Measurements from ENCODE around the gene SCTR.
A peak's percentile ranks its signal among the peaks of the same experiment; 100 is the strongest.

SCTR gene

DNA sequence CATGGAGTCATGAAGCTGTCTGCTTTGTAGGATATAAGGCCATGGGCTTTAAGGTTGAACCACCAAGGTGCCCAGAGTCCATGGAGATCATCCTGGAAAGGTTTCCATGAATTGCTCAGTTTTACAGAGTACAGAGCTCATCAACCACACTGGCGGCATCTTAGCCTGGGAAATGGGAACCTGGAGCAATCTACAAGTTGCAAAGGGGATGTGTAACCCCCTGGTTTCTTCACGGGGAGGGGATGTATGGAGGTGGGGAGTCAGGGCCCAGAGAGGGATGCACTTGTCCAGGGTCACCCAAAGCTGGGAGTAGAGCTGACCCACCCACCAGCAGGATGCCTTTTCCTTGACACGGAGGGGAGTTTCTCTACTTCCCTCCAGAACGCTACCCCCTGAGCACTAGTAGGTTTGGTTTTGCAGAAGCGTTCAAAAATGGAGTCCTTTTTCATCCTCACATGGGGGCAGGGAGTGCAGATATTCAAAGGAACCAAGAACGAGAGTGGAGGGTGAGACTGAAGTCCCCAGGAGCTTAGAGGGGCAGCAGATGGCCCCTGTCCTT lies 85.5 kb downstream of the SCTR start:
- Histone ChIP-seq H3K36me3 (ENCODE audit: control insufficient read depth in 1 of 2, insufficient read depth in 2 of 2, low read length in 2 of 2) (peaks cover 11 to 31% of the 10 kb centered on the region in 2 donors), H3K4me1 (ENCODE audit: control insufficient read depth in 1 of 2, insufficient read depth in 2 of 2, low read length in 2 of 2) (peaks cover 38 to 42% of the 10 kb centered on the region in 2 donors), H3K9ac (ENCODE audit: low read depth in 1 of 2, low read length in 2 of 2) (no peak overlapping the region), H3K9me3 (ENCODE audit: control insufficient read depth in 1 of 2, low read length in 2 of 2) (no peaks in the 10 kb centered on the region), H3K27me3 (ENCODE audit: control insufficient read depth in 1 of 2, insufficient read depth in 2 of 2, low read length in 2 of 2) (no peaks in the 10 kb centered on the region), H3K4me3 (ENCODE audit: low read depth in 1 of 2, low read length in 2 of 2) (no peak overlapping the region), H3K27ac (ENCODE audit: low read depth, low read length) (no peak overlapping the region)

GRCh38 chr2:119438128-119438656 lies 86.1 kb downstream of the SCTR start:
- no peak overlapping the region for H3K27ac ChIP-seq (ENCODE audit: low read depth, low read length)
- H3K27me3 ChIP-seq (ENCODE audit: control insufficient read depth in 1 of 2, insufficient read depth in 2 of 2, low read length in 2 of 2), result no peaks in the 10 kb centered on the region
- H3K4me1 ChIP-seq (ENCODE audit: control insufficient read depth in 1 of 2, insufficient read depth in 2 of 2, low read length in 2 of 2), result peaks cover 41 to 47% of the 10 kb centered on the region in 2 donors
- no peaks in the 10 kb centered on the region for H3K9me3 ChIP-seq (ENCODE audit: control insufficient read depth in 1 of 2, low read length in 2 of 2)
- no peak overlapping the region for H3K4me3 ChIP-seq (ENCODE audit: low read depth in 1 of 2, low read length in 2 of 2)
- peaks cover 11 to 31% of the 10 kb centered on the region in 2 donors for H3K36me3 ChIP-seq (ENCODE audit: control insufficient read depth in 1 of 2, insufficient read depth in 2 of 2, low read length in 2 of 2)
- no peak overlapping the region for H3K9ac ChIP-seq (ENCODE audit: low read depth in 1 of 2, low read length in 2 of 2)

DNA sequence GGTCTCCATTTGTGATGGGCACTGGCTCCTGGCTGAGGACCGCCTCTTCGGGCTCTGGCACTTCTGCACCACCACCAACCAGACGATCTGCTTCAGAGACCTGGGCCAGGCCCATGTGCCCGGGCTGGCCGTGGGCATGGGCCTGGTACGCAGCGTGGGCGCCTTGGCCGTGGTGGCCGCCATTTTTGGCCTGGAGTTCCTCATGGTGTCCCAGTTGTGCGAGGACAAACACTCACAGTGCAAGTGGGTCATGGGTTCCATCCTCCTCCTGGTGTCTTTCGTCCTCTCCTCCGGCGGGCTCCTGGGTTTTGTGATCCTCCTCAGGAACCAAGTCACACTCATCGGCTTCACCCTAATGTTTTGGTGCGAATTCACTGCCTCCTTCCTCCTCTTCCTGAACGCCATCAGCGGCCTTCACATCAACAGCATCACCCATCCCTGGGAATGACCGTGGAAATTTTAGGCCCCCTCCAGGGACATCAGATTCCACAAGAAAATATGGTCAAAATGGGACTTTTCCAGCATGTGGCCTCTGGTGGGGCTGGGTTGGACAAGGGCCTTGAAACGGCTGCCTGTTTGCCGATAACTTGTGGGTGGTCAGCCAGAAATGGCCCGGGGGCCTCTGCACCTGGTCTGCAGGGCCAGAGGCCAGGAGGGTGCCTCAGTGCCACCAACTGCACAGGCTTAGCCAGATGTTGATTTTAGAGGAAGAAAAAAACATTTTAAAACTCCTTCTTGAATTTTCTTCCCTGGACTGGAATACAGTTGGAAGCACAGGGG lies 87.1 kb downstream of the SCTR start:
- H3K27me3 ChIP-seq (ENCODE audit: control insufficient read depth in 1 of 2, insufficient read depth in 2 of 2, low read length in 2 of 2), result no peaks in the 10 kb centered on the region
- no peaks in the 10 kb centered on the region for H3K9me3 ChIP-seq (ENCODE audit: control insufficient read depth in 1 of 2, low read length in 2 of 2)
- H3K36me3 ChIP-seq (ENCODE audit: control insufficient read depth in 1 of 2, insufficient read depth in 2 of 2, low read length in 2 of 2), result peaks cover 11 to 31% of the 10 kb centered on the region in 2 donors
- no peak overlapping the region for H3K4me3 ChIP-seq (ENCODE audit: low read depth in 1 of 2, low read length in 2 of 2)
- H3K9ac ChIP-seq (ENCODE audit: low read depth in 1 of 2, low read length in 2 of 2), result no peak overlapping the region
- H3K4me1 ChIP-seq (ENCODE audit: control insufficient read depth in 1 of 2, insufficient read depth in 2 of 2, low read length in 2 of 2), result peaks cover 42 to 54% of the 10 kb centered on the region in 2 donors
- peak overlapping the region; percentile 13 for H3K27ac ChIP-seq (ENCODE audit: low read depth, low read length)

DNA sequence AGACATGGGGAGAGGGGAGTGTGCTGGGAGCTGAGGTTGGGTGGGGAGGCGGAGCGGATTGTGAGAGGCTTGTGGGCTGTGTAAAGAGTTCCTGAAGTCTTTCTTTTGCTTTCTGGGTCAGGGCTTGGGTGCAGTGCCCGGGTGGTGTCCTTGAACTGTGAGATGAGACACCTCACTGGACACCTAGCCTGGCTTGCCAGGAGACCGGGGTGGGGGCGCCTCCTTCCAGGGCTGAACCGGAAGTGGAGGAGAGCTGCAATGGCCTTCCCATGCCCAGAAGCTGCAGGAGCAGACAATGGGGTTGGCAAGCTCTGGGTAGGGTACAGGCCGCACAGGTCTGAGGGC lies 88.4 kb downstream of the SCTR start:
- no peaks in the 10 kb centered on the region for H3K9me3 ChIP-seq (ENCODE audit: control insufficient read depth in 1 of 2, low read length in 2 of 2)
- H3K4me1 ChIP-seq (ENCODE audit: control insufficient read depth in 1 of 2, insufficient read depth in 2 of 2, low read length in 2 of 2), result peaks cover 46 to 57% of the 10 kb centered on the region in 2 donors
- H3K27me3 ChIP-seq (ENCODE audit: control insufficient read depth in 1 of 2, insufficient read depth in 2 of 2, low read length in 2 of 2), result no peaks in the 10 kb centered on the region
- H3K4me3 ChIP-seq (ENCODE audit: low read depth in 1 of 2, low read length in 2 of 2), result no peak overlapping the region
- H3K9ac ChIP-seq (ENCODE audit: low read depth in 1 of 2, low read length in 2 of 2), result peak overlapping the region in 1 of 2 donors; percentile 44
- no peak overlapping the region for H3K27ac ChIP-seq (ENCODE audit: low read depth, low read length)
- peaks cover 11 to 31% of the 10 kb centered on the region in 2 donors for H3K36me3 ChIP-seq (ENCODE audit: control insufficient read depth in 1 of 2, insufficient read depth in 2 of 2, low read length in 2 of 2)

GRCh38 chr2:119435081-119435952 lies 89.0 kb downstream of the SCTR start:
- H3K9ac ChIP-seq (ENCODE audit: low read depth in 1 of 2, low read length in 2 of 2), result peak overlapping the region; percentile 58 to 71
- peak overlapping the region; percentile 82 to 90 for H3K4me3 ChIP-seq (ENCODE audit: low read depth in 1 of 2, low read length in 2 of 2)
- H3K27me3 ChIP-seq (ENCODE audit: control insufficient read depth in 1 of 2, insufficient read depth in 2 of 2, low read length in 2 of 2), result no peaks in the 10 kb centered on the region
- H3K36me3 ChIP-seq (ENCODE audit: control insufficient read depth in 1 of 2, insufficient read depth in 2 of 2, low read length in 2 of 2), result peaks cover 11 to 29% of the 10 kb centered on the region in 2 donors
- H3K9me3 ChIP-seq (ENCODE audit: control insufficient read depth in 1 of 2, low read length in 2 of 2), result no peaks in the 10 kb centered on the region
- peaks cover 52 to 55% of the 10 kb centered on the region in 2 donors for H3K4me1 ChIP-seq (ENCODE audit: control insufficient read depth in 1 of 2, insufficient read depth in 2 of 2, low read length in 2 of 2)
- peak overlapping the region; percentile 61 for H3K27ac ChIP-seq (ENCODE audit: low read depth, low read length)

GRCh38 chr2:119434664-119435063 lies 89.6 kb downstream of the SCTR start:
- no peaks in the 10 kb centered on the region for H3K9me3 ChIP-seq (ENCODE audit: control insufficient read depth in 1 of 2, low read length in 2 of 2)
- peak overlapping the region; percentile 61 for H3K27ac ChIP-seq (ENCODE audit: low read depth, low read length)
- peaks cover 55 to 57% of the 10 kb centered on the region in 2 donors for H3K4me1 ChIP-seq (ENCODE audit: control insufficient read depth in 1 of 2, insufficient read depth in 2 of 2, low read length in 2 of 2)
- H3K36me3 ChIP-seq (ENCODE audit: control insufficient read depth in 1 of 2, insufficient read depth in 2 of 2, low read length in 2 of 2), result peaks cover 11 to 24% of the 10 kb centered on the region in 2 donors
- peak overlapping the region; percentile 82 to 90 for H3K4me3 ChIP-seq (ENCODE audit: low read depth in 1 of 2, low read length in 2 of 2)
- no peaks in the 10 kb centered on the region for H3K27me3 ChIP-seq (ENCODE audit: control insufficient read depth in 1 of 2, insufficient read depth in 2 of 2, low read length in 2 of 2)
- peak overlapping the region; percentile 58 to 71 for H3K9ac ChIP-seq (ENCODE audit: low read depth in 1 of 2, low read length in 2 of 2)

GRCh38 chr2:119433636-119434327 lies 90.5 kb downstream of the SCTR start:
- peaks cover 11 to 20% of the 10 kb centered on the region in 2 donors for H3K36me3 ChIP-seq (ENCODE audit: control insufficient read depth in 1 of 2, insufficient read depth in 2 of 2, low read length in 2 of 2)
- H3K4me3 ChIP-seq (ENCODE audit: low read depth in 1 of 2, low read length in 2 of 2), result peak overlapping the region; percentile 82 to 90
- no peaks in the 10 kb centered on the region for H3K9me3 ChIP-seq (ENCODE audit: control insufficient read depth in 1 of 2, low read length in 2 of 2)
- H3K9ac ChIP-seq (ENCODE audit: low read depth in 1 of 2, low read length in 2 of 2), result peak overlapping the region; percentile 89 to 93
- peaks cover 64 to 66% of the 10 kb centered on the region in 2 donors for H3K4me1 ChIP-seq (ENCODE audit: control insufficient read depth in 1 of 2, insufficient read depth in 2 of 2, low read length in 2 of 2)
- H3K27me3 ChIP-seq (ENCODE audit: control insufficient read depth in 1 of 2, insufficient read depth in 2 of 2, low read length in 2 of 2), result no peaks in the 10 kb centered on the region
- H3K27ac ChIP-seq (ENCODE audit: low read depth, low read length), result peak overlapping the region; percentile 80

DNA sequence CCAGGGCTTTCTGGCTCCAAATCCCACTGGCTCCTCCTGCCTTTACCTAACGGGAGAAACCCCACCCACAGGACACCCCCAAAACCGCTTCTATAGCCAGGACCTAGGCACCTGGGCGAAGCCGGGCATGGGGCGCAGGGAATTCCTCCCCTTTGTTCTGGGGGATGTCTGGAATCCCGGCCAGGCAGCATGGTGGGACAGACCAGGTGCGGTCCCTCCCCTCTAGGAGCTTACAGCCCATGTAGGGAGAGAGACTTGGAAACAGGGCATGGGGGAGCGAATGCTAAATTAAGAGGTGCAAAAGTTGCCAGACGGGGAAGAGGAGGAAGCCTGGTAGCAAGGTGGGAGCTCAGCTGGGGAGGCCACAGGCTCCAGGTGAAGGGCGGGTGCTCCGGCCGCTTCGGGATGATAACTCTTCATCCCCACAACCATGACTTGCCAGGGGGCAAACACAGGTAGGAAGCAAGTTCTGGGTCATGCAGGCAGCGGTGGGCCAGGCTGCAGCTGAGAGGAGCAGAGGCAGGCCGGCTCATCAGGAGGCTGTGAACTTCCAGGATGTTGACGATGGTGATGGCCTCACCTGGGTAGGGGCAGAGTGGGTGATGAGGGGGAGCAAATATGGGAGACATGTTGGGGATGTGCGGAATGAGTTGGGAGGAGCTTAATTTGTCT lies 91.3 kb downstream of the SCTR start:
- H3K4me3 ChIP-seq (ENCODE audit: low read depth in 1 of 2, low read length in 2 of 2), result peak overlapping the region; percentile 82 to 90
- H3K27ac ChIP-seq (ENCODE audit: low read depth, low read length), result peak overlapping the region; percentile 80
- H3K36me3 ChIP-seq (ENCODE audit: control insufficient read depth in 1 of 2, insufficient read depth in 2 of 2, low read length in 2 of 2), result peaks cover 7 to 14% of the 10 kb centered on the region in 2 donors
- peaks cover 67 to 69% of the 10 kb centered on the region in 2 donors for H3K4me1 ChIP-seq (ENCODE audit: control insufficient read depth in 1 of 2, insufficient read depth in 2 of 2, low read length in 2 of 2)
- no peaks in the 10 kb centered on the region for H3K27me3 ChIP-seq (ENCODE audit: control insufficient read depth in 1 of 2, insufficient read depth in 2 of 2, low read length in 2 of 2)
- peak overlapping the region; percentile 89 to 93 for H3K9ac ChIP-seq (ENCODE audit: low read depth in 1 of 2, low read length in 2 of 2)
- H3K9me3 ChIP-seq (ENCODE audit: control insufficient read depth in 1 of 2, low read length in 2 of 2), result no peaks in the 10 kb centered on the region

All from duodenal mucosa (tissue), 2 donors.